Testis (tissue), 5 donors: ENCODE measurements around the gene LPCAT4. TPM values are rescaled to one million over a fixed set of nuclear protein-coding genes. Genes with fewer than 3 reads are reported as not detected.
"Not testable (repeated sequence)": the region's sequence is repeated elsewhere in the genome, so short reads cannot be mapped to it uniquely, and the experiment has no call there.

Experiments used
- DNase-seq: peaks from one replicate; pipeline ENCODE4 v3.0.0-alpha.2; 2019
- H3K27ac ChIP-seq, 2 donors: fragments of 200-600 bp; sonication (generic); one replicate each; pipeline ENCODE4 v1.5.1; 2019
- H3K27me3 ChIP-seq: fragments of 200-600 bp; sonication (generic); one replicate; pipeline ENCODE4 v1.5.1; 2019
- H3K36me3 ChIP-seq: fragments of 200-600 bp; sonication (generic); one replicate; pipeline ENCODE4 v1.5.1; 2017; ENCODE audit warnings: low read depth; ENCODE audit errors: missing control alignments
- H3K4me1 ChIP-seq: fragments of 200-600 bp; sonication (generic); one replicate; pipeline ENCODE4 v1.5.1; 2019
- H3K4me3 ChIP-seq, 2 donors: fragments of 200-600 bp; sonication (generic); one replicate each; pipeline ENCODE4 v1.5.1; 2017 to 2019
- H3K9me3 ChIP-seq: fragments of 200-600 bp; sonication (generic); one replicate; pipeline ENCODE4 v1.5.1; 2017
- POLR2A ChIP-seq: fragments of 450-650 bp; IDR thresholded peaks from one replicate; pipeline ENCODE4 v1.6.1; 2017; ENCODE audit warnings: antibody characterized with exemption, mild to moderate bottlenecking, moderate library complexity
- WGBS, 2 donors: methylation state at CpG; one replicate each; pipeline ENCODE4 v1.1.5; 2018; 5-methylcytosine and 5-hydroxymethylcytosine counted together
- intact Hi-C: fragments of 100-400 bp; cut with DNase I; formaldehyde crosslinking; loops from one replicate; pipeline ENCODE4 v1.15.1; 2023; ENCODE audit warnings: low total_unique reads
- long read RNA-seq, 2 donors: transcript quantifications; one replicate each; lab custom pipeline, GENCODE V29; 2026
- polyA plus RNA-seq: library from polyadenylated mRNA; stranded (reverse); fragments of 350-450 nt; fragmentation: Illumina TruSeq; extraction: RNeasy Lipid Tissue Mini Kit (QIAGEN cat#74804); gene quantifications from one replicate; pipeline ENCODE4 v1.2.3, GENCODE V29; 2014; ENCODE audit warnings: low read depth, low replicate concordance; ENCODE audit not compliant: insufficient read depth
- total RNA-seq, 2 donors: library from RNA; depleted of rRNA; stranded (reverse); fragments of >200 nt; gene quantifications; one replicate each; pipeline ENCODE4 v1.2.3, GENCODE V29; 2016
- TF ChIP-seq, protein P1 (sequence below), 3 experiments: fragments of 450-650 bp in 2 of 3; fragments of 200-600 bp in 1 of 3; sonication (generic) in 1 of 3; IDR thresholded peaks; one replicate each; pipeline ENCODE4 v1.5.1; 2016 to 2019; ENCODE audit warnings: antibody characterized with exemption in 3 of 3, mild to moderate bottlenecking in 2 of 3, moderate library complexity in 1 of 3

LPCAT4 gene, protein sequence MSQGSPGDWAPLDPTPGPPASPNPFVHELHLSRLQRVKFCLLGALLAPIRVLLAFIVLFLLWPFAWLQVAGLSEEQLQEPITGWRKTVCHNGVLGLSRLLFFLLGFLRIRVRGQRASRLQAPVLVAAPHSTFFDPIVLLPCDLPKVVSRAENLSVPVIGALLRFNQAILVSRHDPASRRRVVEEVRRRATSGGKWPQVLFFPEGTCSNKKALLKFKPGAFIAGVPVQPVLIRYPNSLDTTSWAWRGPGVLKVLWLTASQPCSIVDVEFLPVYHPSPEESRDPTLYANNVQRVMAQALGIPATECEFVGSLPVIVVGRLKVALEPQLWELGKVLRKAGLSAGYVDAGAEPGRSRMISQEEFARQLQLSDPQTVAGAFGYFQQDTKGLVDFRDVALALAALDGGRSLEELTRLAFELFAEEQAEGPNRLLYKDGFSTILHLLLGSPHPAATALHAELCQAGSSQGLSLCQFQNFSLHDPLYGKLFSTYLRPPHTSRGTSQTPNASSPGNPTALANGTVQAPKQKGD
- total RNA-seq, result 10 to 100 TPM in 1 of 2 donors, 1 to 10 TPM in 1; 9.9 to 13.4 TPM
- 16.1 TPM for polyA plus RNA-seq
- long read RNA-seq, donor 1, partial matches to known transcripts, result 0 of 6 reads
- long read RNA-seq, donor 1, other reads (novel, unspliced or antisense), result 0 of 6 reads
- long read RNA-seq, donor 2, partial matches to known transcripts, result 0 of 2 reads
- long read RNA-seq, donor 2, other reads (novel, unspliced or antisense), result 0 of 2 reads

DNA sequence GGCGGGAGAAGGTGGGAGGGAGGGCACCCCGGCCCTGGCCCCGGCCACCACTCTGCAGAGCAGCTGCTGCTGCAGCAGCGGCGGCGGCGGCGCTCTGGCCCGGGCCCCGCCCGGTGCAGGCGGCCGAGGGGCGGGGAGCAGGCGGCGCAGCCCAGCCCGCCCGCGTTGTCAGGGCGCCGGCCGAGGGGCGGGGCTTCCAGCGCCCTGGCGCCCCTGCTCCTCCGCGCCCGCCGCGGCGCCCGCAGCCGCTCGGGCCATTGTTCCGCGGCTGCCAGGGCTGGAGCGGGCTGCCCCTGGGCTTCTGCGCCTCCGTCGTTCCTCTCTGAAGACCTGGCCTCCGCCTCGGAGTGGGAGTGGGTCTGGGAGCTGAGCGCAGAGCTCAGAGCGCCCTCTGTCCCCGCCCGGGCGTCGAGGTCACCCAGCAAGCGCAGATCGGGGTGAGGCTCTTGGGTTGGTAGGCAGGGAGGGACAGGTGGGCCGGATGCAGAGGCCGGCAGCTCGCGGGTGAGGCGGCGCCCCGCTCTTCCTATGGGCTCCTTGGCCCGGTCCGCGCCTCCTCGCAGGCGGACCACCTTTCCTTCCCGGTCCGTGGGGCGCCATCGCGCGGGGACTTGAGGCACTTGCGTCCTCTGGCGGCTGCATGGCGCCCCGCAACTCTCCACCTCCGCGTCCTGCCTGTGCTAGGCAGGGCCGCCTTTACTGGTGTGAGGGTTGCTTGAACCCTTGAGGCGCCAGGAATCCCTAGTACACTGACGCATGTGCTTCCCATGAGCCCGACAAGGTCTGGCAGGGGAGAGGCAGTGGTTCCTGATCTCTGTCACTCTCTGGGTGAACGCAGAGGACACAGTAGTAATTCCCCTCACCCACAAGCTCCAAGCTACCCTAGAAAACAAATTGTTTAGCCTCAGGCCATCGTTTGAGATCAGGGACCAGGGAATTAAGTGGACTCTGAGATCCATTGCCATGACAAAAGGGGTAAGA is at the start of gene LPCAT4:
Gene LPCAT4, minus strand, starts transcription at position 96 of the 981 bp plus-strand sequence. CDS start 96 bp downstream, outside the sequence.
- H3K27me3 ChIP-seq, result no peaks in the 10 kb centered on the region
- H3K27ac ChIP-seq, result peak within 1 kb of the TSS; percentile 92 to 93
- no peaks in the 10 kb centered on the region for H3K36me3 ChIP-seq
- WGBS, 2 donors, result 0% methylated on average over 18 to 48 of the region's 80 CpGs
- intact Hi-C loops, result loop anchor here (10.0 kb wide), 1 partner anchor 143 kb away; the partner anchor contains the start of gene EMC4
- no peaks in the 10 kb centered on the region for H3K9me3 ChIP-seq
- H3K4me3 ChIP-seq, result peak within 1 kb of the TSS; percentile 80 to 97
- TF ChIP-seq, protein P1, sequence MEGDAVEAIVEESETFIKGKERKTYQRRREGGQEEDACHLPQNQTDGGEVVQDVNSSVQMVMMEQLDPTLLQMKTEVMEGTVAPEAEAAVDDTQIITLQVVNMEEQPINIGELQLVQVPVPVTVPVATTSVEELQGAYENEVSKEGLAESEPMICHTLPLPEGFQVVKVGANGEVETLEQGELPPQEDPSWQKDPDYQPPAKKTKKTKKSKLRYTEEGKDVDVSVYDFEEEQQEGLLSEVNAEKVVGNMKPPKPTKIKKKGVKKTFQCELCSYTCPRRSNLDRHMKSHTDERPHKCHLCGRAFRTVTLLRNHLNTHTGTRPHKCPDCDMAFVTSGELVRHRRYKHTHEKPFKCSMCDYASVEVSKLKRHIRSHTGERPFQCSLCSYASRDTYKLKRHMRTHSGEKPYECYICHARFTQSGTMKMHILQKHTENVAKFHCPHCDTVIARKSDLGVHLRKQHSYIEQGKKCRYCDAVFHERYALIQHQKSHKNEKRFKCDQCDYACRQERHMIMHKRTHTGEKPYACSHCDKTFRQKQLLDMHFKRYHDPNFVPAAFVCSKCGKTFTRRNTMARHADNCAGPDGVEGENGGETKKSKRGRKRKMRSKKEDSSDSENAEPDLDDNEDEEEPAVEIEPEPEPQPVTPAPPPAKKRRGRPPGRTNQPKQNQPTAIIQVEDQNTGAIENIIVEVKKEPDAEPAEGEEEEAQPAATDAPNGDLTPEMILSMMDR (IDR thresholded peaks at IDR 0.05), result peak; percentile 79 to 94 (median 84)
- TF ChIP-seq POLR2A, result no peak
- DNase-seq, result peak; percentile 91
- peaks cover 9% of the 10 kb centered on the region for H3K4me1 ChIP-seq

DNA sequence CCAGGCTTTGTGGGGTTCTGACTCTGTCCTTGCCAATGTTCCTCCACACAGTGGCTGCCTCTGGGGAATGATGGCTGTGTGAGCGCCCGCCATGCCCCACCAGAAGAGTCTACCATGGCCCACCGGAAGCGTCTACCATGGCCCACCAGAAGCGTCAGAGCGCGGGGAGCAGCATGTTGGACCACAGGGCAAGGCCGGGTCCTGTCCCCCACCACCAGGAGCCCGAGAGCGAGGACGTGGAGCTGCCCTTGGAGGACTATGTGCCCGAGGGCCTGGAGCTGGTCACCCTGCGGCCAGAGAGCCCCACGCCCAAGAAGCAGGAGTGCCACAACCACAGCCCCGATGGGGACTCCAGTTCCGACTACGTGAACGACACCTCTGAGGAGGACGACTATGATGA is 42.5 kb upstream of the LPCAT4 start:
- H3K36me3 ChIP-seq, H3K4me1 ChIP-seq, H3K4me3 ChIP-seq, DNase-seq, H3K9me3 ChIP-seq, intact Hi-C loops, H3K27me3 ChIP-seq, H3K27ac ChIP-seq: not testable (repeated sequence)
- no CpG with 5 or more reads among the region's 19 CpGs for WGBS, 2 donors

DNA sequence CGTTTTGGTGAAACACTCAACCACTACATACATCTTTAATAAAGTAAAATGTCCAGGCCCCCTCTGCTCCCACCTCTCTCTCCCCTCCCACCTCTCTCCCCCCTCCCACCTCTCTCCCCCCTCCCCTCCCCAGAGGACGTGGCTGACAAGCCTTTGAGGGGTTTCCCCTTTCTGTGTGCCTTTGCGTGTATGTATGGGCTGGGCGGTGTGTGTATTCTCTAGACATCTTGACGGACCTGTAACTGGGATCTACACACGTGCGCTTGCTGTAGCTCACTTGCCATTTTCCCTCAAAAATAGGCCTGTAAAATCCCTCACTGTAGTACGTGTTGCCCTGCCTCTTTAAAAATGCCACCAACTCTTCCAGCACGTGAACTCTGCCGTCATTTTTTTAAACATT is 42.0 kb upstream of the LPCAT4 start:
- H3K4me1 ChIP-seq, H3K9me3 ChIP-seq, H3K27me3 ChIP-seq, intact Hi-C loops, H3K4me3 ChIP-seq, DNase-seq, H3K36me3 ChIP-seq, H3K27ac ChIP-seq: not testable (repeated sequence)
- WGBS, 2 donors, result no CpG with 5 or more reads among the region's 10 CpGs

DNA sequence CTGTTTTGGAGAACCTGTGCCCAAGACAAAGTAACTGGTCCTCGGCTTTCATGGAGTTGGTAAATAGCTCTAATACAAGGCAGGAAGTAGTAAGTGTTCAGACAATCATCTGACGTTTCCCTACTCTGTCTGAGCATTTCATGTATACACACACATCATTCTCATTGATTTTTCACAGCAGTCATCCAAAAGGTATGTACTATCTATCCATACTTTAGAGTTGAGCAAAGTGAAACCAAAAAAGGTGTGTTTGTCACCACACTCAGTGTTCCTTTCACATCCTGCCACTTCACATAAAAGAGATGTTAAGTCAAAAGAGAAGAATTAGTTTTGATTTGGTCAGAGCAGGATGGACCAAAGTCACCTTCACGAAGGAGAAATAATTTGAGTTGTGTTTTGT is 36.9 kb upstream of the LPCAT4 start:
- not testable (repeated sequence) for DNase-seq
- WGBS, 2 donors, result no CpG with 5 or more reads among the region's 3 CpGs

DNA sequence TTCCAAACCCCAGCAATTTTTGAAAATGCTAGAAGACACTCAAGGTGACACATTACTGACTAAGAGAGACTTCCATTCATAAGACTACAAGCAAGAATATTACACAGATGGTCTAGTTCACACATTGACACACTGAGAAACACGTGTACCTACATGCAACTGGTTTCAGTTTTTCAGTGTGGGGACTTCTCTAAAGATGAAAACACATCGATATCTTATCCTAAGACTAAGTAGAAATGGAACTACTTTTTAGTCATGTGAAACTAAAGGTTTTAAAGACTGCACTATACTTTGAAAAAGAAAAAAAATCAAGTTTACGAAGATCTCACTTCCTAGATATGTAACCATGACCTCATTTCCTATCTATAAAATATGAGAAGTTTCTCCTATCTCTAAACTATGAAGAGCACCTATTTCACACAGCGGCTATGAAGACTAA is 36.2 kb upstream of the LPCAT4 start:
- H3K4me1 ChIP-seq, H3K9me3 ChIP-seq, H3K27me3 ChIP-seq, H3K4me3 ChIP-seq, DNase-seq, H3K36me3 ChIP-seq, intact Hi-C loops, H3K27ac ChIP-seq: not testable (repeated sequence)
- 93 to 94% methylated on average over 1 of the region's 4 CpGs for WGBS, 2 donors

More for the DNA sequence above, 36.9 kb upstream of the LPCAT4 start:
- intact Hi-C loops, H3K9me3 ChIP-seq, H3K4me1 ChIP-seq, H3K4me3 ChIP-seq, H3K36me3 ChIP-seq, H3K27me3 ChIP-seq, H3K27ac ChIP-seq: not testable (repeated sequence)

DNA sequence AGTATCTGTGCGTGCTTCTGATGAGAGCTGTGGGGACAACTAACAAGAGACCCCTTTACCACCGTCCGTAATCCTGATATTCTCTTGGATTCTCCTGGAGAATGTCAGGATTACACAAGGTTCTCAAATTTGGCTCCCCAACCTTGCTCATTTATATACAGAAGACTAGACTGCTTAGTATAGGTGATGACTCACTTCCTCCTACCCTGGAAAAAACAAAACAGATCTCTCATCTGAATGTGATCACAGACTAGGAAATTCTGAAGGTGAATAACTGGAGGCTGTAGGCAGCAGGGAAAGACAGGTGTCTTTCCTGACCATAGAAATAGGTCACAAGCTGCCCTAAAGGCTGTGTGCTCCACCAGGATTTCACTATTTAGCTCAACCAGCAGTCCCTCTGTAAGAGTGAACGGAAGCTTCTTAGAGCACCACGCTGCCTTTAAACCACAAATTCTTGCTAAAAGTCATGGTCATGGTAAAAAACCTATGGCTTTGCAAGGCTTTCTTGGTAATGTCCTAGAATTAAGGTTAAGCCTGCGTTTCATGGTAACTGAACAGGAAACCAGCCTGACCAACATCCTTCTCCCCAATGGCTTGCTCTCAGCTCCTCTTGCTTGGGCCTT is 30.8 kb upstream of the LPCAT4 start:
- intact Hi-C loops, H3K9me3 ChIP-seq: not testable (repeated sequence)
- no CpG with 5 or more reads among the region's 6 CpGs for WGBS, 2 donors

DNA sequence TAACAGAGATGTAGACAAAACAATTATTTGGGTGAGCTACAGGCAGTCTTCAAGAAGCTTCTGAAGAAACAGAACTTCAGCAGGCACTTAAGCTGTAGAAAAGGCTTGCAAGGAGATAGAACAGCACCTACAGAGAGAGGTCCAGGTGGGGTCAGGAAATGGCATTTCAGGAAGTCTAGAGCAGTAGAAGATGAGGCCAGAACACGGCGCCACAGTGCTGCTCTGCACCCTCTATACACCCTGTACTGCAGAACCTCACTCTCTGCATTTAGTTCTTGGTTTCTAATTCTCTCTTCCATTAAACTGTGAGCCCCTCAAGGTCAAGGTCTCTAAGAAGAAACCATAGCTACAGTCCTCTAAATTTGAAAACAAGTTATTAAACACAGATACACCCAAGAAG is 26.0 kb upstream of the LPCAT4 start:
- intact Hi-C loops, result not testable (repeated sequence)

More for the DNA sequence above, 30.8 kb upstream of the LPCAT4 start:
- H3K36me3 ChIP-seq, H3K27ac ChIP-seq, H3K4me3 ChIP-seq, H3K4me1 ChIP-seq, DNase-seq, H3K27me3 ChIP-seq: not testable (repeated sequence)

DNA sequence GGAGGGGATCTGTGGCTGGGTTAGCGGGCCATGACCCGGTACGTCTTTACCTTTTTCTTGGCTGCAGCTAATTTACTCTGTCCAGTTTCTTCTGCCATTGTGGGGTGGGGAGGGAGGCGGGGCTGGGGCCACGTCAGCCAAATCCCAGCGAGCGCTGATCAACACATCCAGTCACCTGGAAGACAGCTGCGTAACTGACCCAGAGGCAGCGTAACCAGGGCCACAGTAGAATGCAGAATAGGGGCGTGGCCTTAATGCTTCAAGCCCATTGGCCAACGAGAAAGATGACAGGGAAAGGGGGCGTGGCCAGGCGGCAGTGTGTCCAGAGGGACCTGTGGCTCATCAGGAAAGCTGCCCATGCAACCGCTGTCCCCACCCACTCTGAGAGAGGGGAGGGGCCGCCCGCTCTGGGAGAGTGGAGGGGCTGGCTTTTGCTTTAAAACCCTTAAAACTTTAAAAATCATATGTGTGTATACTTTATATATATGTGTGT is 22.6 kb upstream of the LPCAT4 start:
- H3K36me3 ChIP-seq, DNase-seq, intact Hi-C loops, H3K27me3 ChIP-seq, H3K4me1 ChIP-seq, H3K9me3 ChIP-seq, H3K4me3 ChIP-seq, H3K27ac ChIP-seq: not testable (repeated sequence)
- no CpG with 5 or more reads among the region's 16 CpGs for WGBS, 2 donors

More for the DNA sequence above, 26.0 kb upstream of the LPCAT4 start:
- H3K36me3 ChIP-seq, DNase-seq, H3K4me3 ChIP-seq, H3K27ac ChIP-seq, H3K9me3 ChIP-seq, H3K27me3 ChIP-seq, H3K4me1 ChIP-seq: not testable (repeated sequence)
- no CpG with 5 or more reads among the region's 2 CpGs for WGBS, 2 donors

DNA sequence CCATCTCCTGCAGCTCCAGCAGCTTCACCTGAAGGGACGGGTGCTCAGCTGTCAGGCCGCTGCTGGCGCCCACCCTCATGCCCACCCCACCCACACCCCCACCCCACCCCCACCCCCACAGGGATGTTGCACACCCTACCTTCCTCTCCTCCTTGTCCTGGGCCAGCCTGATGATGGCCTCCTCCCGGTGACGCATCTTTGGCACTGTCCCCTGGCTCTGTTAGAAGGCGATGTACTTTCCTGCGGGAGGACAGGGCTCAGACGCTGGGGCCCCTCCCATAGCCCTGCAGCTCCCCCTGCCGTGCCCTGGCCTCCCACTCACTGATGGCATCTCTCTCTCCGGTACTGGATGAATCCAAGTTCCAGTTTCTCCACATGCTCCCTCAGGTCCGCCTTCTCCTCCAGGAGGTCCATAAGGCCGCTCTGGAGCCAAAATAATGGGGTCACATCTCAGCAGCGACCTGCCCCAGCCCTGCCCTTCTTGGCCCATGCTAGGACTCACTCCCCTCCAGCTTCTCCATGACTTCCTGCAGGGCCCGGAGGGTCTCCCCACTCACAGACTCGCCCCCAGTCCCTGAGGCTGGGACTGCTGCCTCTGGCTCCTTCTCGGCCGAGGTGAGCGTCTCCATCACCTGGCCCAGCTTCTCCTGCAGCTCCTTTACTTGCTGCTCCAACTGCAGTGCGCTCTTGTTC is 15.0 kb upstream of the LPCAT4 start:
- DNase-seq, H3K4me1 ChIP-seq, H3K27me3 ChIP-seq, H3K4me3 ChIP-seq, H3K36me3 ChIP-seq, H3K9me3 ChIP-seq, H3K27ac ChIP-seq, intact Hi-C loops: not testable (repeated sequence)
- WGBS, 2 donors, result no CpG with 5 or more reads among the region's 19 CpGs
